HT-29 (cell line): ENCODE data around the gene TACR1. TPM values are rescaled to one million over a fixed set of nuclear protein-coding genes. Genes with fewer than 3 reads are reported as not detected.

Experiments used
- DNase-seq: peaks from one replicate; pipeline ENCODE4 v3.0.0-alpha.2; 2015; ENCODE audit warnings: low spot score
- small RNA-seq: library from RNA; depleted of rRNA; stranded (forward); fragments of <200 nt; gene quantifications from one replicate; pipeline ENCODE3, GENCODE V24; 2014
- total RNA-seq: library from RNA; depleted of rRNA; stranded (reverse); fragments of >200 nt; shearing (Covaris generic); gene quantifications from 2 replicates; pipeline ENCODE4 v1.2.3, GENCODE V29; 2014; rRNA removed

TACR1 gene
- total RNA-seq, 1 experiment from 2014 or later, result not detected

DNA sequence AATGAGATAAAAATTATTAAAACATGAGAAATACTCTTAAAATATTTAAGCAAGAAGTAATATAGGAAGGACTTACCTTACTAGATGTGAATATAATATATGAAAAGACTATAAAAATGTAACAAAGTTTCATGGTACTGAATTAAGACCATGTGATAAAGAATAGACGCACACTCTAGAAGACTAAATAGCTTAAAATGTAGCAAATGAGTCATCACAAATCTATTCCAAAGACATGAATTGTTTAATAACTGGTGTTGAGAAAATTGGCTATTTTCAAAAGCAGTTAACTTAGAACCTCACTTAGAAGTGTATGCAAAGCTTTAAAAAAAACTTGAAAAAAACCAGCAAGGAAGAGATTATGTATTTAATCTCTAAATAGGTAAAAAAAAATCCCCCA, 176.8 kb downstream of the TACR1 start:
- DNase-seq, result no peak

DNA sequence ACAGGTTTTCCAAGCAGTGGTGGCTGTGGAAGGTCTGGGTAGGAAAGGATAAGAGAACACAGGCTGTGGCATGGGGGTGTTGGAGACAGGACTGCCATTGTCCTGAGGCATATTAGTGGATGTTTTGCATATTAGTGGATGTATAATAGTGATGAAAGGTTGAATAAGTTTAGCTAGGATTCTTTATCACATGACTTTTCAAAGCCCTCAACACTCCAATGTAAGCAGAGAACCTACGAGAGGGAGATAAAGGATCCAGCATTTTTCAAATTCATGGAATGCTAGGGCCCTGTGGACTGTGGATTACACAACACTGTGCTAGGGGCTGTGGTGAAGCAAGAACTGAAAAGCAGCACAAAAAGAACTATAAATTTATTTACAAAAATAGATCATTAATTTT, 177.6 kb downstream of the TACR1 start:
- no peak for DNase-seq

- DNase-seq, result no peak
These were observed 178.8 kb downstream of the TACR1 start for GRCh38 chr2:75020476-75020875.

DNA sequence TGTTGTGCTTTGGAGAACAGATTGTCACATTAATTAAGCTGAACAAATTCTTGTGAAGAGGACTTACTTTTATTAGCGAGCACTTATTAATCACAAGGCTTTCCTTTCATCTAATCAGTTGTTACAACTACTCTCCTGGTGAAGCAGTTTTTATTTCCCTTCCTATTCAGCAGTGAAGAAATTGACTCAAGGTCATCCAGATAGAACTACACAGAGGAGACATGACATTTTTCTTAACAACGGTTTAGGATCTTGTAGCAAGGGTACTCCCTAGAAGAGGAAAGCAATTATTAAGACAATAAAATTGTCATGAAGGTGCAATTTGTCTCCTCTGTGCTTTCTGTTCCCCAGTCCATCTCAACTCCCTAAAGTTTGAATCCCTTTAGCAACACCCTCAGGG, 179.5 kb downstream of the TACR1 start:
- no peak for DNase-seq

DNA sequence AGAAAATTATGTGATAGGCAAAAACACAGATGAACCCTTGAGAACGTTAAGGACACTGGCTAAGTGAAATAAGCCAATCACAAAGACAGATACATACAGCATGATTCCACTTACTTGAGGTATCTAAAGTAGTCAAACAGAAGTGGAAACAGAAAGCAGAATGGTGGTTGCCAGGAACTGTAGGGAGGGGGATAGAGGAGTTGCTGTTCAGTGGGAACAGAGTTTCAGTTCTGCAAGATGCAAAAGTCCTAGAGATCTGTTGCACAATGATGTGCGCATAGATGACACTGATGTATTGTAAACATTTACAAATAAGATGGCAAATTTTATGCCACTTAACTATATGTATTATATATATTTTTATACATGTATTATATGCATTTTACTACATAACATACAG, 181.2 kb downstream of the TACR1 start:
- no peak for DNase-seq

GRCh38 chr2:75012080-75012479, 187.2 kb downstream of the TACR1 start:
- no peak for DNase-seq

- no peak for DNase-seq
These were observed 188.7 kb downstream of the TACR1 start for GRCh38 chr2:75010571-75010970.

- DNase-seq, result no peak
These were observed 191.5 kb downstream of the TACR1 start for GRCh38 chr2:75007819-75008218.

DNA sequence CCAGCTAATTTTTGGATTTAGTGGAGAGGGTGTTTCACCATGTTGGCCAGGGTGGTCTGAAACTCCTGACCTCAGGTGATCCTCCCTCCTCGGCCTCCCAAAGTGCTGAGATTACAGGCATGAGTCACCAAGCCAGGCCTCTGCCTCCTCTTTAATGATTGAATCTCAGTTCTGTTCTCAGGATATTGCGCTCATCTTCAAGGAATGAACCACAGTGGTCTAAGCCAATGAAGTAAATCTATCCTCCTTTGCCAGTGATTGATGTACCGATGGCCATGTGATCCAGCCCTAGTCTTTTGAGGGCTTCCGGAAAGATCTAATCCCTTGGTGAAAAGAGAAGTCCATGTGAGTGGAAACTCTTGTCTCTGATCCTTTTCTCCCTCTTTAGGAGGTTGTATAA, 192.3 kb downstream of the TACR1 start:
- no peak for DNase-seq

DNA sequence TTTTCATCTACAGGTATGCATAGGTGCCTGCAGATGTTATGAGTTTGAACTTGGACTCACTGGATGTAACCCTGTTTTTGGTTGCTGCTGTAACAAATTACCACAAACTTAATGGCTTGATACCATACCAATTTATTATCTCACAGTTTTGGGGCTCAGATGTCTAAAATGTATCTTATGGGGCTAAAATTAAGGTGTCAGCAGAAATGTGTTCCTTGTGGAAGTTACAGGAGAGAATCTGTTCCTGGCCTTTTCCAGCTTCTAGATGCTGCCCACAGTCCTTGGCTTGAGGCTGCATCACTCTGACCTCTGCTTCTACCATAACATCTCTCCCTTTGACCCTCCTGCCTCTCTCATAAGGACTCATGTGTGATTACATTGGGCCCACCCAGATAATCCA, 193.3 kb downstream of the TACR1 start:
- DNase-seq, result no peak

DNA sequence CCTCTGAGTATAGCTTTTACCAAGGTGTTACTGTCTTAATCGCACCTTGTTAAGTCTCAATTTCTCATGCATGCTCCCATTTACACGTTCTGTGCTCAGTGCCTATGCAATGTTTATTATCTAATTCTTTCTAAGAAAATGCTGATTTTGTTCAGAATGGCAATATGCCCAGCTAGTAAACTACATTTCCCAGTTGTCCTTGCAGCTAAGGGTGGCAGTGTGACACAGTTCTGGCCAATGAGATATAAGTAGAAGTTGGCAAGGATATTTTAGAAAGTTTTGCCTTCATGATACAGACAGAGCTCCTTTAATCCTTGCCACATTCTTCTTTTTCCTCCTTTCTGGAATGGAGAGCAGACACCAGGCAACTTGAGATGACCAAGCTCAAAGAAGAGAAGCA, 195.5 kb downstream of the TACR1 start:
- no peak for DNase-seq

DNA sequence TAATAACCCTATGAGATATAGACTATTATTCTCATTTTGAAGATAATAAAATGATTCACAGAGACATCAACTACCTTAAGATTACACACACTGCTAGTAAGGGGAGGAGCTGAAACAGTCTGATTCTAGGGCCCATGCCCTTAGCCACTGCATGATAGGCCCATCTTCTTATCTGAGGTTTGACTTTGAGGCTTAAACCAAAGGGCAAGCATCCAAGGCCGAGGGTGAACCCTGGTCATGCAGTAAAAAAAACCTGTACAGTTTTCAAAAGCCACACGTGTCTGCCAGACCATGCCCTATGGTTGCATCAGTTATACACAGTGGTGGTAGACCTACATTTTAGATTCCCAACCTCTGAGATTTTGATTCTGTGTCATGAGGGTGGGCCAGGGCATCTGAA, 196.0 kb downstream of the TACR1 start:
- no peak for DNase-seq

DNA sequence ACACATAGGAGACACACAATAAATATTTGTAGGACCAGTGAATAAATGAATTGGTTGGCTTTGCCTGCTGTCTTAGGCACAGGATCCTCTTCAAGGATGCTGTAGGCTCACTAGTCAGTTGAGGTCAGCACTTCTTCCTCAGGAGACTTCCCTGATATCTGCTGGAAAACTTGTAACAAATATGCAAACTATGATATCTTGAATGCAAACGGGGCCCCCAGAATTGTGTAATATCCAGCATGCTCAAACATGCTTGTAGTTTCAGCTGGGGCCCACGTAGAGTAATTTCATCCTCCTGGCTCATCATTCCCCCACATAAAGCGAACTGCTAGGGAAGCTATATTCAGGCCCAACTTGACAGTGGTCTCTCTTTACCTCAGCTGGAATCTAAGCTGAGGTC, 197.3 kb downstream of the TACR1 start:
- DNase-seq, result no peak

DNA sequence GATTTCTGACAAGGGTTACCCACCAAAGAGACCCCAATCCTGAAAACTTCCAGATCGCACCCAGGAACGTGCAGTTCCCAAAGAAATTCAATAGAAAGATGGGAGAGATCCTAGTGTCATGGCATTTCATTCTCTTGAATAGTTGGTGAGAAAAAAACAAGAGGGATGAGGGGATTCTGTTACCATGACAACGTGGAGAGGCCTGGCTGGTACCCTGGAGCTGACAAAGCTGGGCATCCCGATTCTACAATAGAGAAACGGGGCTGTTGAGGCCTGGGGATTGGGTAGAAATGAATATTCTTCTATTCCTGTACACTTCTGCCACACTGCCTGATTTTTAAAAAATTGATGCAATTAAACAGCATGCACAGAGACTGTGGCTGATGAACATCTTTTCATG, 199.9 kb downstream of the TACR1 start:
- no peak for DNase-seq

Small RNA genes lying within 50 kb of the gene (small RNA-seq; reads per million reads assigned to genes)
- not detected for gene MIR5000

Other genes starting within 250 kb of the TACR1 start
- gene POLE4, start 240.9 kb downstream of the TACR1 start, total RNA-seq, result 50.7 and 61.7 TPM in 2 replicates